GM06990 (cell line): ENCODE results near the gene NXPH1.

Source experiments
- DNase-seq: peaks from one replicate; pipeline ENCODE4 v3.0.0-alpha.2; 2011; ENCODE audit not compliant: insufficient read length; ENCODE audit errors: extremely low read depth
- H3K27me3 ChIP-seq: replicated peaks from 2 replicates; pipeline ENCODE4 v1.6.0; 2011; ENCODE audit warnings: low read length; ENCODE audit not compliant: control insufficient read depth, insufficient read depth
- H3K36me3 ChIP-seq: 2 replicates; pipeline ENCODE4 v1.5.1; 2011; ENCODE audit warnings: low read length; ENCODE audit not compliant: control insufficient read depth, insufficient read depth
- H3K4me3 ChIP-seq: replicated peaks from 2 replicates; pipeline ENCODE4 v1.5.1; 2011; ENCODE audit warnings: low read depth, mild to moderate bottlenecking, control low read depth, low read length
- TF ChIP-seq, protein P1 (sequence below): IDR thresholded peaks from 2 replicates; pipeline ENCODE4 v1.5.1; 2011; ENCODE audit warnings: low read length, control low read depth, mild to moderate bottlenecking, inconsistent platforms; ENCODE audit not compliant: insufficient read depth, poor library complexity, severe bottlenecking

Gene NXPH1

DNA sequence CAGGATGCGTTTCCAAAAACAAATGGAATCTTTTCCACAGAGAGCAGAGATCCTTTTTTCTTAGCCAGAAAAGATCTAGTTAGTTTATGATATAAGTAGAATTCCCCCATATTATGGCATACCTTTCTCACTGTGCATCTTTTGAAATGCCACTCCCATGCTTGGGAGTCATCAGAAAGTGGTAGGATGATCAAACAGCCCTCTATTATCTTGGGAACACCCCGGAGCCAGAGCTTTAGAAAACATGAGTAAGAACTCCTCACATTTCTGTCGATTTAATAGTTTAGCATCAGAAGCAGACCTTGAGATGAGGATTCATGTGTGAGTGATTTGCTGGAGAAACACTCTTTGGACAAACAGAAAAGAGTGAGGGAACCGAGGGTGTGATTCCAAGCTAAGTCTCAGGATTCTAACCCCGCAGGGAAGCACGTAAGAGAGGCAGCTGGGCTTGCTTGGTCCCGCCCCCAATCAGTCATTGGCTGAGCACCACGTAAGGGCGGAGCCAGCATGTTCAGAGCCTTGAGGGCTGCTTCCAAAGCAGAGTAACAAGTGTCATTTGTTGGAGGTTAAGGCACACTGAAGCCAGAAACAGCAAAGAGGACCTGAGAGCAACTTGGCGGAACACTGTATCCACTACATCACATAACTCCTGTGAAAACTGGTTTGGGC lies 43.7 kb upstream of the NXPH1 start:
- DNase-seq = no peak
- TF ChIP-seq, protein P1, sequence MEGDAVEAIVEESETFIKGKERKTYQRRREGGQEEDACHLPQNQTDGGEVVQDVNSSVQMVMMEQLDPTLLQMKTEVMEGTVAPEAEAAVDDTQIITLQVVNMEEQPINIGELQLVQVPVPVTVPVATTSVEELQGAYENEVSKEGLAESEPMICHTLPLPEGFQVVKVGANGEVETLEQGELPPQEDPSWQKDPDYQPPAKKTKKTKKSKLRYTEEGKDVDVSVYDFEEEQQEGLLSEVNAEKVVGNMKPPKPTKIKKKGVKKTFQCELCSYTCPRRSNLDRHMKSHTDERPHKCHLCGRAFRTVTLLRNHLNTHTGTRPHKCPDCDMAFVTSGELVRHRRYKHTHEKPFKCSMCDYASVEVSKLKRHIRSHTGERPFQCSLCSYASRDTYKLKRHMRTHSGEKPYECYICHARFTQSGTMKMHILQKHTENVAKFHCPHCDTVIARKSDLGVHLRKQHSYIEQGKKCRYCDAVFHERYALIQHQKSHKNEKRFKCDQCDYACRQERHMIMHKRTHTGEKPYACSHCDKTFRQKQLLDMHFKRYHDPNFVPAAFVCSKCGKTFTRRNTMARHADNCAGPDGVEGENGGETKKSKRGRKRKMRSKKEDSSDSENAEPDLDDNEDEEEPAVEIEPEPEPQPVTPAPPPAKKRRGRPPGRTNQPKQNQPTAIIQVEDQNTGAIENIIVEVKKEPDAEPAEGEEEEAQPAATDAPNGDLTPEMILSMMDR = no peak
- Histone ChIP-seq H3K36me3 (no peaks in the 10 kb centered on the region), H3K27me3 (no peaks in the 10 kb centered on the region), H3K4me3 (no peak overlapping the region)

DNA sequence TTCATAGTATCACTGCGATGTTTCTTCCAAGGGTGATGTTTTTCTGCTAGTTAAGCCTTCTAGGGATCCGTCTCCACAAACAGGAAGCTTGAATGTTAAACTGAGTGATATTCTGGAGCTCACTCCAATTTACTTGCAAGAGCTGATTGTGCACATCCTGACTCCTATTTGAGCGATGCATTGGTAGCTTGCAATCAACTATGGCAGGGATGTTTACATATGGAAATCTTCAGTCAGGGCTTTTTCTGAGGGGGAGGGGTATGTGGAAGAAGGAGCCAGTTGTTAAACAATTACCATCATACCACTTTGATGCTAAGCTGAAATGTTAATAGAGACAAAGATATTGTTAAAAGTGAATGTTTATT lies 43.2 kb upstream of the NXPH1 start:
- Histone ChIP-seq H3K4me3 (no peak overlapping the region), H3K27me3 (no peaks in the 10 kb centered on the region), H3K36me3 (no peaks in the 10 kb centered on the region)
- DNase-seq = no peak
- TF ChIP-seq, protein P1 = no peak

- Histone ChIP-seq H3K4me3 (no peak overlapping the region), H3K36me3 (no peaks in the 10 kb centered on the region), H3K27me3 (no peaks in the 10 kb centered on the region)
- no peak for DNase-seq
- TF ChIP-seq, protein P1 = no peak
Measured at GRCh38 chr7:8391353-8392062, 41.9 kb upstream of the NXPH1 start.

GRCh38 chr7:8396294-8396693 lies 37.1 kb upstream of the NXPH1 start:
- Histone ChIP-seq H3K27me3 (no peaks in the 10 kb centered on the region), H3K4me3 (no peak overlapping the region), H3K36me3 (no peaks in the 10 kb centered on the region)
- no peak for DNase-seq
- TF ChIP-seq, protein P1 = no peak

DNA sequence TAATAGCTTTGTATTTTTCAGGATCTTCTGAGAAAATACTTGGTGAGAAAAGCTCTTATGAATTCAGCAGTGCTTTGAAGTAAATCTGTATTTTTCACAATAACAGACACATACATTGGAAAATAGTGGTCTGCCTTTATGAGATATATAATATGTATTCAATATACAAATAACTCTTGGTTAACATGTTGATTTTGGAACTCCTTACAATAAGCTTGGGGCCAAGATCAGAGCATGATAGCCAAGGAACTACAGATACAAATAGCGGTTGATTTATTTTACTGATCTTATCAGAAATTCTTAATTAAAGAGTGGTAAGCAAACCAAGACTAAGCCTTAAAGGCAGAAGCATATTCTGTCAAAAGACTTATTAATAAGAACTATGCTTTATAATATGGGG lies 24.5 kb upstream of the NXPH1 start:
- H3K36me3 ChIP-seq = no peaks in the 10 kb centered on the region
- H3K4me3 ChIP-seq = no peak overlapping the region
- no peak for DNase-seq
- TF ChIP-seq, protein P1 = no peak
- H3K27me3 ChIP-seq = no peaks in the 10 kb centered on the region

DNA sequence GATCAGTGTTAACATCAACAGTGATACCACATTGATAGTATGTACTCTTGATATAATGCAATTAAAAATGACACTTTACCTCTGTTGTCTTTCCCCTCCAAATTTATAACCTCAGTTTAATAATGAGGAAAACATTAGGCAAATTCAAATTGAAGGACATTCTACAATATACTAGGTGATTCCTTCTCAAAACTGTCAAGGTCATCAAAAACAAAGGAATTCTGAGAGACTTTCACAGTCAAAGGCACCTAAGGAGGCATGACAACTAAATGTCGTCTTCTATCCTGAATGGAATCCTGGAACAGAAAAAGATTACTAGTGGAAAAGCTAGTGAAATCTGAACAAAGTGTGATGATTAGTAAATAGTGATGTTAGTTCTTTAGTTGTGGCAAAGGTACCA lies 22.3 kb upstream of the NXPH1 start:
- DNase-seq = no peak
- Histone ChIP-seq H3K27me3 (no peaks in the 10 kb centered on the region), H3K36me3 (no peaks in the 10 kb centered on the region), H3K4me3 (no peak overlapping the region)
- TF ChIP-seq, protein P1 = no peak
